WTC11 (cell line): ENCODE results near the gene ZNF593OS.

Experiments used
- FOXK1 ChIP-seq: sonication (generic); formaldehyde crosslinking; IDR thresholded peaks from 2 replicates; pipeline ENCODE4 v1.8.0; 2022; ENCODE audit warnings: mild to moderate bottlenecking, moderate library complexity, missing genetic modification reagents
- FOXP4 ChIP-seq: sonication (generic); formaldehyde crosslinking; IDR thresholded peaks from 2 replicates; pipeline ENCODE4 v1.8.0; 2022; ENCODE audit warnings: mild to moderate bottlenecking, missing genetic modification reagents
- JUN ChIP-seq: sonication (generic); formaldehyde crosslinking; IDR thresholded peaks from 2 replicates; pipeline ENCODE4 v1.8.0; 2023; ENCODE audit warnings: mild to moderate bottlenecking, missing genetic modification reagents
- TEAD4 ChIP-seq: sonication (generic); formaldehyde crosslinking; IDR thresholded peaks from 2 replicates; pipeline ENCODE4 v1.8.0; 2022; ENCODE audit warnings: mild to moderate bottlenecking, missing genetic modification reagents

GRCh38 chr1:26189751-26190275, 18.2 kb upstream of the ZNF593OS start:
- TF ChIP-seq TEAD4 (CRISPR knock-in tag) (no peak), FOXK1 (no peak), FOXP4 (no peak), JUN (CRISPR knock-in tag) (no peak)
